ENCODE measurements around the gene COL17A1. TPM values are rescaled to one million over a fixed set of nuclear protein-coding genes. Genes with fewer than 3 reads are reported as not detected.

COL17A1 gene
- total RNA-seq, 1 experiment from 2014 or later, result 514 TPM

DNA sequence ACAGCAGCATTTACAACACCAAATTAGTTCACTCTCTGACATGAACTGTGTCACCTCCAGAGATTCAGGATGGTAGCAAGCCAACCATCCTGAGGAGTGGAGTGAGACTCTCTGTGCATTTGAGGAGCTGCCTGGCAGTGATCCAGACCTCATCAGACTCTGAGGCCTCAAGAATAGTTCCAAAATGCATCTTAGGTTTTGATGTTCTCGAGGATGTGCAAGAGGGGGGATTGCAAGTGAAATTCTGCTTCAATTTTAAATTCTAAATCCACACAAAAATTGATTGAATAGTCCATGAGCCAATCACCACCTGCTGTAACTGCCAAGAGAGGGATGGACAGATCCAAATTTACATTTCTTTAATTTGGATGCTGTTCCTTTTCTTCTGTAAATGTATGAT is 69.0 kb downstream of the COL17A1 start:
- Mint-ChIP-seq H3K9me3 (ENCODE audit: unreplicated experiment) (no peaks in the 10 kb centered on the region), H3K36me3 (ENCODE audit: insufficient read depth, unreplicated experiment) (peaks cover 72% of the 10 kb centered on the region), H3K4me3 (ENCODE audit: unreplicated experiment) (no peak overlapping the region), H3K27me3 (ENCODE audit: insufficient read depth, unreplicated experiment) (no peaks in the 10 kb centered on the region), H3K27ac (ENCODE audit: low read depth, unreplicated experiment) (no peak overlapping the region), H3K4me1 (ENCODE audit: insufficient read depth, unreplicated experiment) (no peaks in the 10 kb centered on the region)
- intact Hi-C loops (cut with micrococcal nuclease), result loop anchor here (2.0 to 10.0 kb wide), 2 partner anchors 128 to 302 kb away; no protein-coding TSS in a partner anchor
- ChIA-PET CTCF (no interaction called here), POLR2A (interaction anchor here (1.2 to 2.9 kb wide), 5 partner anchors 11 to 99 kb away, joined by 3 to 15 read pairs (median 3); partner anchors contain the start of gene STN1)
- TF ChIP-seq, protein P1, sequence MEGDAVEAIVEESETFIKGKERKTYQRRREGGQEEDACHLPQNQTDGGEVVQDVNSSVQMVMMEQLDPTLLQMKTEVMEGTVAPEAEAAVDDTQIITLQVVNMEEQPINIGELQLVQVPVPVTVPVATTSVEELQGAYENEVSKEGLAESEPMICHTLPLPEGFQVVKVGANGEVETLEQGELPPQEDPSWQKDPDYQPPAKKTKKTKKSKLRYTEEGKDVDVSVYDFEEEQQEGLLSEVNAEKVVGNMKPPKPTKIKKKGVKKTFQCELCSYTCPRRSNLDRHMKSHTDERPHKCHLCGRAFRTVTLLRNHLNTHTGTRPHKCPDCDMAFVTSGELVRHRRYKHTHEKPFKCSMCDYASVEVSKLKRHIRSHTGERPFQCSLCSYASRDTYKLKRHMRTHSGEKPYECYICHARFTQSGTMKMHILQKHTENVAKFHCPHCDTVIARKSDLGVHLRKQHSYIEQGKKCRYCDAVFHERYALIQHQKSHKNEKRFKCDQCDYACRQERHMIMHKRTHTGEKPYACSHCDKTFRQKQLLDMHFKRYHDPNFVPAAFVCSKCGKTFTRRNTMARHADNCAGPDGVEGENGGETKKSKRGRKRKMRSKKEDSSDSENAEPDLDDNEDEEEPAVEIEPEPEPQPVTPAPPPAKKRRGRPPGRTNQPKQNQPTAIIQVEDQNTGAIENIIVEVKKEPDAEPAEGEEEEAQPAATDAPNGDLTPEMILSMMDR (IDR thresholded peaks at IDR 0.05; ENCODE audit: unreplicated experiment), result no peak
- BruUV-seq (replicated peaks), result no TSS peak
- no peak for DNase-seq (ENCODE audit: unreplicated experiment)

DNA sequence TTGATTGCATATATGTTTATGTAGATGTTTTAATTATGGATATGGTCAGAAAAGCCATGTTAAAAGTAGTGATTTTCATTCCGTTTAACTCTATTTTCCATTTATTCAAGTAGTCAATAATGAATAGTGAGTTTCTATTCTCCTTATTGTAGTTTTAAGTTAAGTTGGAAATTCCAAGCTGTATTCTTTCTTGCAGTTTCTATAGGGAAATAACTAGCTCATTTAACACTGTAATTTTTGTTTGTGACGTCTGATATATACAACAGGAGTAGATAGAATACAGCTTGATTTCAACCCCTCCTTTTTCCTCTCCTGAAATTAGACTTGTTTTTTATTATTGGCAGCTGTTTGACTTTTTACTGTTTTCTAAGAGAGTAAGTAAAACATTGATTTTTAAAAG is 71.5 kb downstream of the COL17A1 start:
- no peak for DNase-seq (ENCODE audit: unreplicated experiment)
- Mint-ChIP-seq H3K36me3 (ENCODE audit: insufficient read depth, unreplicated experiment) (peaks cover 50% of the 10 kb centered on the region), H3K27me3 (ENCODE audit: insufficient read depth, unreplicated experiment) (no peaks in the 10 kb centered on the region), H3K4me3 (ENCODE audit: unreplicated experiment) (no peak overlapping the region), H3K4me1 (ENCODE audit: insufficient read depth, unreplicated experiment) (no peaks in the 10 kb centered on the region), H3K27ac (ENCODE audit: low read depth, unreplicated experiment) (no peak overlapping the region), H3K9me3 (ENCODE audit: unreplicated experiment) (no peaks in the 10 kb centered on the region)
- intact Hi-C loops (cut with micrococcal nuclease), result loop anchor here (10.0 kb wide), 1 partner anchor 299 kb away; no protein-coding TSS in a partner anchor
- ChIA-PET POLR2A (interaction anchor here (0.8 to 1.0 kb wide), 3 partner anchors 12 to 121 kb away, joined by 3 read pairs; no protein-coding TSS in a partner anchor), CTCF (interaction anchor here (0.8 kb wide), 1 partner anchor 58 kb away, joined by 3 read pairs; no protein-coding TSS in a partner anchor)
- no TSS peak for BruUV-seq (replicated peaks)
- TF ChIP-seq, protein P1 (IDR thresholded peaks at IDR 0.05; ENCODE audit: unreplicated experiment), result no peak

DNA sequence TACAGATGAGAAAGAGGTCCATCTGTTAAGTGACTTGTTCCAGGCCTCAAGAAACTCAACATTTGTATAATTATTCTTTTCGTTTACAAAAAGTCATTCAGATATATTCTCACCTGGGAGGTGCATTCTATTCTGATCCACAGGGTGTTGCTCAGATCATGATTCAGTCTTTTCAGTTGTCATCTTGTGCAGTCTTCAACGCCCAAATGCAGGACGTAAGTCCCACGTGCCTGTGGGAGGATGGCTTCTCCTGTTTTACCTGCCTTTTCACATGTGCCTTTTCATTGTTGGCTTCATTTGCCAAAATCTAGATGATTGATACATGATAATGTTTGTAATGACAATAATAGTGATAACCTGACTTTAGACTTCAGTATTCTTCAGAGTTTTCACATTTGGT is 72.2 kb downstream of the COL17A1 start:
- H3K27ac Mint-ChIP-seq (ENCODE audit: low read depth, unreplicated experiment), result no peak overlapping the region
- H3K4me1 Mint-ChIP-seq (ENCODE audit: insufficient read depth, unreplicated experiment), result no peaks in the 10 kb centered on the region
- POLR2A ChIA-PET, result interaction anchor here (0.8 to 1.5 kb wide), 6 partner anchors 11 to 126 kb away, joined by 3 to 7 read pairs (median 3); no protein-coding TSS in a partner anchor
- H3K9me3 Mint-ChIP-seq (ENCODE audit: unreplicated experiment), result no peaks in the 10 kb centered on the region
- no peak for DNase-seq (ENCODE audit: unreplicated experiment)
- no TSS peak for BruUV-seq (replicated peaks)
- no peak overlapping the region for H3K4me3 Mint-ChIP-seq (ENCODE audit: unreplicated experiment)
- peaks cover 49% of the 10 kb centered on the region for H3K36me3 Mint-ChIP-seq (ENCODE audit: insufficient read depth, unreplicated experiment)
- CTCF ChIA-PET, result interaction anchor here (0.7 to 0.8 kb wide), 2 partner anchors 58 to 120 kb away, joined by 3 read pairs; no protein-coding TSS in a partner anchor
- intact Hi-C loops (cut with micrococcal nuclease), result loop anchor here (10.0 kb wide), 1 partner anchor 299 kb away; no protein-coding TSS in a partner anchor
- TF ChIP-seq, protein P1 (IDR thresholded peaks at IDR 0.05; ENCODE audit: unreplicated experiment), result no peak
- H3K27me3 Mint-ChIP-seq (ENCODE audit: insufficient read depth, unreplicated experiment), result no peaks in the 10 kb centered on the region

DNA sequence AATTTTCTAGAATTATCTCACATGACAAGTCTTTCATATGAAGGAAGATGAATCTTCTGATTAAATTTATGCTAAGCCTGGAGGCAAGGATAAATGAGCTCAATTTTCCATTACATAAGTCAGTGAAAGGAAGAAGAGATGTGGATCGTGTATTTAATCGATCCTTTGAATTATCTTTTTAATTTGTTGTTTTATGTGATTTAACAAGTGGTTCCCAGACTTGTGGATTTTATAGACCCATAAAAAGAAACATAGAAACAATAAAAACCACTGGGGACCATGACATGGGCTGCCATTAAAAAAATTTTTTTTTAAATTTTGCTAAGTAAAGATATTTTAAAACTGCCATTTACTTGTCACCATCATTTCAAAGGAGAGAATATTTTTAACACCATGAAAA is 73.8 kb downstream of the COL17A1 start:
- no TSS peak for BruUV-seq (replicated peaks)
- intact Hi-C loops (cut with micrococcal nuclease), result loop anchor here (10.0 kb wide), 1 partner anchor 297 kb away; no protein-coding TSS in a partner anchor
- ChIA-PET CTCF (interaction anchor here (0.6 to 2.6 kb wide), 4 partner anchors 110 to 279 kb away, joined by 3 to 9 read pairs (median 3); partner anchors contain the start of gene SFR1), POLR2A (interaction anchor here (0.7 to 3.3 kb wide), 7 partner anchors 10 to 110 kb away, joined by 3 to 14 read pairs (median 4); partner anchors contain the start of gene SFR1)
- Mint-ChIP-seq H3K27ac (ENCODE audit: low read depth, unreplicated experiment) (no peak overlapping the region), H3K27me3 (ENCODE audit: insufficient read depth, unreplicated experiment) (no peaks in the 10 kb centered on the region), H3K9me3 (ENCODE audit: unreplicated experiment) (no peaks in the 10 kb centered on the region), H3K4me3 (ENCODE audit: unreplicated experiment) (no peak overlapping the region), H3K36me3 (ENCODE audit: insufficient read depth, unreplicated experiment) (peaks cover 51% of the 10 kb centered on the region), H3K4me1 (ENCODE audit: insufficient read depth, unreplicated experiment) (no peaks in the 10 kb centered on the region)
- TF ChIP-seq, protein P1 (IDR thresholded peaks at IDR 0.05; ENCODE audit: unreplicated experiment), result no peak
- no peak for DNase-seq (ENCODE audit: unreplicated experiment)
